Spleen (tissue), 11 donors: Measurements from ENCODE around the gene PLA2G5. TPM values are rescaled to one million over a fixed set of nuclear protein-coding genes. Genes with fewer than 3 reads are reported as not detected.

ENCODE experiments used
- DNase-seq: peaks from one replicate; pipeline ENCODE4 v3.0.0-alpha.2; 2020
- H3K27ac ChIP-seq, 8 donors: fragments of 200-600 bp; sonication (generic) in 7 of 8; 1 replicate in 4 of 8; 2 replicates in 4 of 8; pipeline versions ENCODE4 v1.5.0 to v1.8.0; 2016 to 2021; ENCODE audit warnings: inconsistent platforms in 4 of 8, mild to moderate bottlenecking in 4 of 8, moderate library complexity in 1 of 8
- H3K27me3 ChIP-seq, 7 donors: fragments of 200-600 bp; sonication (generic) in 6 of 7; replicated peaks in 1 of 7; 1 replicate in 4 of 7; 2 replicates in 3 of 7; pipeline versions ENCODE4 v1.5.0 to v1.8.0; 2016 to 2021; ENCODE audit warnings: inconsistent platforms in 3 of 7, mild to moderate bottlenecking in 1 of 7
- H3K36me3 ChIP-seq, 6 donors: fragments of 200-600 bp; sonication (generic) in 5 of 6; 1 replicate in 4 of 6; 2 replicates in 2 of 6; pipeline versions ENCODE4 v1.5.0 to v1.8.0; 2016 to 2021; ENCODE audit warnings: inconsistent platforms in 2 of 6
- H3K4me1 ChIP-seq, 6 donors: fragments of 200-600 bp; sonication (generic) in 5 of 6; 1 replicate in 3 of 6; 2 replicates in 3 of 6; pipeline versions ENCODE4 v1.5.0 to v1.8.0; 2016 to 2021; ENCODE audit warnings: inconsistent platforms in 3 of 6
- H3K4me3 ChIP-seq, 8 donors: fragments of 200-600 bp; sonication (generic) in 7 of 8; 1 replicate in 4 of 8; 2 replicates in 4 of 8; pipeline versions ENCODE4 v1.5.0 to v1.8.0; 2016 to 2021; ENCODE audit warnings: inconsistent platforms in 4 of 8, mild to moderate bottlenecking in 4 of 8, moderate library complexity in 2 of 8
- H3K9me3 ChIP-seq, 8 donors: fragments of 200-600 bp; sonication (generic) in 7 of 8; 1 replicate in 4 of 8; 2 replicates in 4 of 8; pipeline versions ENCODE4 v1.5.0 to v1.8.0; 2016 to 2021; ENCODE audit warnings: inconsistent platforms in 4 of 8
- CTCF ChIP-seq, 11 experiments: fragments of 200-600 bp in 7 of 11; fragments of 450-650 bp in 4 of 11; sonication (generic) in 4 of 11; IDR thresholded peaks in 8 of 11; conservative IDR thresholded peaks in 3 of 11; 1 replicate in 7 of 11; 2 replicates in 4 of 11; pipeline versions ENCODE4 v1.4.0 to v1.8.0; 2016 to 2021; ENCODE audit warnings: antibody characterized with exemption in 11 of 11, inconsistent platforms in 4 of 11, mild to moderate bottlenecking in 1 of 11
- POLR2A ChIP-seq, 3 donors: fragments of 450-650 bp; IDR thresholded peaks; one replicate each; pipeline ENCODE4 v1.5.1; 2017; ENCODE audit warnings: antibody characterized with exemption in 3 of 3, mild to moderate bottlenecking in 1 of 3
- POLR2AphosphoS5 ChIP-seq, 3 donors: sonication (generic); formaldehyde crosslinking; IDR thresholded peaks; one replicate each; pipeline ENCODE4 v1.5.1; 2017; ENCODE audit warnings: antibody characterized with exemption in 3 of 3
- WGBS, 5 donors: extraction: QIAGEN DNeasy Blood & Tissue Kit in 3 of 5; methylation state at CpG; one replicate each; pipeline versions ENCODE4 v1.1.5 to v1.1.7; 2013 to 2018; 5-methylcytosine and 5-hydroxymethylcytosine counted together
- intact Hi-C: fragments of 100-400 bp; cut with DNase I; formaldehyde crosslinking; loops from one replicate; pipeline ENCODE4 v1.15.0; 2023; ENCODE audit warnings: low total_unique reads
- polyA plus RNA-seq, 3 donors: library from polyadenylated mRNA; stranded (reverse); fragments of 200-250 nt; gene quantifications; one replicate each; pipeline ENCODE4 v1.2.1, GENCODE V29; 2013
- total RNA-seq, 7 donors: library from RNA; depleted of rRNA in 3 of 7; stranded (reverse); fragments of >200 nt in 3 of 7; fragmentation: NEBNext Ultra II Directional in 4 of 7; extraction: Animal tissue kit (Norgen Biotek cat#: 25700) in 4 of 7; gene quantifications; one replicate each; pipeline versions ENCODE4 v1.1.0 to v1.2.1, GENCODE V29; 2016 to 2021
- donor health status: healthy with polysubstance abuse.
- donor health status: DM: no; HTN: no; CAD: no; lungs with moderate emphysema.
- donor health status: DM: no; HTN: no; CAD: no.
- donor health status: Bipolar disorder and iron deficiency.
- donor health status: healthy.
- donor health status: DM: no; HTN: no; CAD: no.
- donor health status: DM: yes; HTN: yes; CAD: no.

The PLA2G5 gene
- total and polyA plus RNA-seq, 10 donors = 0.34 to 2.0 (median 0.89) TPM; not detected in 3

- no peaks in the 10 kb centered on the region for H3K36me3 ChIP-seq
- intact Hi-C loops = no loop called here
- no peak for DNase-seq
- H3K4me3 ChIP-seq = no peak overlapping the region
- H3K27me3 ChIP-seq = peaks cover 0 to 3% (median 0%) of the 10 kb centered on the region in 7 donors
- H3K27ac ChIP-seq = no peak overlapping the region
- TF ChIP-seq CTCF (IDR thresholded peaks at IDR 0.05 in 8 of 11, conservative IDR thresholded peaks at IDR 0.05 in 3 of 11) (no peak), POLR2AphosphoS5 (IDR thresholded peaks at IDR 0.05) (no peak), POLR2A (IDR thresholded peaks at IDR 0.05) (no peak)
- no peaks in the 10 kb centered on the region for H3K9me3 ChIP-seq
- peaks cover 0 to 3% (median under 1%) of the 10 kb centered on the region in 6 donors for H3K4me1 ChIP-seq
- WGBS, 5 donors = 73 to 81% (median 78%) methylated on average over 5 of the region's 5 CpGs
Measured at GRCh38 chr1:20095564-20096434, 25.8 kb downstream of the PLA2G5 start.

- no peak for DNase-seq
- no peak overlapping the region for H3K4me3 ChIP-seq
- H3K36me3 ChIP-seq = no peaks in the 10 kb centered on the region
- no peak for TF ChIP-seq POLR2A (IDR thresholded peaks at IDR 0.05)
- TF ChIP-seq POLR2AphosphoS5 (IDR thresholded peaks at IDR 0.05) = no peak
- no peak for TF ChIP-seq CTCF (IDR thresholded peaks at IDR 0.05 in 8 of 11, conservative IDR thresholded peaks at IDR 0.05 in 3 of 11)
- WGBS, 5 donors = 82 to 91% (median 83%) methylated on average over 7 of the region's 7 CpGs
- H3K27me3 ChIP-seq = peaks cover 0 to 5% (median 0%) of the 10 kb centered on the region in 7 donors
- peaks cover 0 to 9% (median 3%) of the 10 kb centered on the region in 6 donors for H3K4me1 ChIP-seq
- intact Hi-C loops = no loop called here
- H3K9me3 ChIP-seq = no peaks in the 10 kb centered on the region
- no peak overlapping the region for H3K27ac ChIP-seq
Measured at GRCh38 chr1:20096840-20097447, 26.9 kb downstream of the PLA2G5 start.

- WGBS, 5 donors = 56 to 73% (median 62%) methylated on average over 3 of the region's 3 CpGs
Measured at GRCh38 chr1:20099533-20099932, 29.5 kb downstream of the PLA2G5 start.

More at GRCh38 chr1:20099533-20099932, 29.5 kb downstream of the PLA2G5 start:
- DNase-seq = no peak
- peaks cover 0 to 5% (median 0%) of the 10 kb centered on the region in 7 donors for H3K27me3 ChIP-seq
- H3K4me1 ChIP-seq = peaks cover 0 to 9% (median 3%) of the 10 kb centered on the region in 6 donors
- H3K36me3 ChIP-seq = no peaks in the 10 kb centered on the region
- no peak overlapping the region for H3K27ac ChIP-seq
- intact Hi-C loops = no loop called here
- H3K9me3 ChIP-seq = no peaks in the 10 kb centered on the region
- no peak for TF ChIP-seq POLR2AphosphoS5 (IDR thresholded peaks at IDR 0.05)
- TF ChIP-seq CTCF (IDR thresholded peaks at IDR 0.05 in 8 of 11, conservative IDR thresholded peaks at IDR 0.05 in 3 of 11) = no peak
- no peak for TF ChIP-seq POLR2A (IDR thresholded peaks at IDR 0.05)
- H3K4me3 ChIP-seq = no peak overlapping the region
